Hepatocyte (in vitro differentiated cells): Measurements from ENCODE around the gene MR1.

Experiments
- CTCF ChIP-seq: fragments of 200-600 bp; sonication (generic); IDR thresholded peaks from 2 replicates; pipeline ENCODE4 v1.5.1; 2016; ENCODE audit warnings: antibody characterized with exemption, mild to moderate bottlenecking; ENCODE audit not compliant: poor library complexity
- EZH2 ChIP-seq: fragments of 200-600 bp; sonication (generic); IDR thresholded peaks from 2 replicates; pipeline ENCODE4 v1.6.1; 2016; ENCODE audit warnings: antibody characterized with exemption, mild to moderate bottlenecking, borderline replicate concordance

GRCh38 chr1:181075766-181076350 lies 42.1 kb downstream of the MR1 start:
- TF ChIP-seq CTCF = no peak
- no peak for TF ChIP-seq EZH2
